Measurements from ENCODE around the gene FGD2. TPM values are rescaled to one million over a fixed set of nuclear protein-coding genes. Genes with fewer than 3 reads are reported as not detected.

FGD2 gene
- total and polyA plus RNA-seq, 2 of the 4 experiments (the other 2 are of a cell fraction) = 0.07 TPM; not detected in 1

- no peak overlapping the region for H3K4me3 ChIP-seq (ENCODE audit: insufficient read depth, low read depth, low read length)
- H3K36me3 ChIP-seq (ENCODE audit: control insufficient read depth, insufficient read depth, low read length) = no peaks in the 10 kb centered on the region
- intact Hi-C loops (cut with micrococcal nuclease) = no loop called here
- H3K56ac ChIP-seq (ENCODE audit: extremely low read depth, insufficient read depth, low read length) = no peak overlapping the region; the same call in 1 of the 2 replicates
- no peak overlapping the region for H4K8ac ChIP-seq (ENCODE audit: low read depth in 2 of 2, low read length in 2 of 2)
- TF ChIP-seq, protein P1, sequence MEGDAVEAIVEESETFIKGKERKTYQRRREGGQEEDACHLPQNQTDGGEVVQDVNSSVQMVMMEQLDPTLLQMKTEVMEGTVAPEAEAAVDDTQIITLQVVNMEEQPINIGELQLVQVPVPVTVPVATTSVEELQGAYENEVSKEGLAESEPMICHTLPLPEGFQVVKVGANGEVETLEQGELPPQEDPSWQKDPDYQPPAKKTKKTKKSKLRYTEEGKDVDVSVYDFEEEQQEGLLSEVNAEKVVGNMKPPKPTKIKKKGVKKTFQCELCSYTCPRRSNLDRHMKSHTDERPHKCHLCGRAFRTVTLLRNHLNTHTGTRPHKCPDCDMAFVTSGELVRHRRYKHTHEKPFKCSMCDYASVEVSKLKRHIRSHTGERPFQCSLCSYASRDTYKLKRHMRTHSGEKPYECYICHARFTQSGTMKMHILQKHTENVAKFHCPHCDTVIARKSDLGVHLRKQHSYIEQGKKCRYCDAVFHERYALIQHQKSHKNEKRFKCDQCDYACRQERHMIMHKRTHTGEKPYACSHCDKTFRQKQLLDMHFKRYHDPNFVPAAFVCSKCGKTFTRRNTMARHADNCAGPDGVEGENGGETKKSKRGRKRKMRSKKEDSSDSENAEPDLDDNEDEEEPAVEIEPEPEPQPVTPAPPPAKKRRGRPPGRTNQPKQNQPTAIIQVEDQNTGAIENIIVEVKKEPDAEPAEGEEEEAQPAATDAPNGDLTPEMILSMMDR (conservative IDR thresholded peaks at IDR 0.05; ENCODE audit: low read depth, low read length) = no peak
- no peak for TF ChIP-seq BHLHE40 (IDR thresholded peaks at IDR 0.05; ENCODE audit: low read depth, low read length)
- TF ChIP-seq, protein P2, sequence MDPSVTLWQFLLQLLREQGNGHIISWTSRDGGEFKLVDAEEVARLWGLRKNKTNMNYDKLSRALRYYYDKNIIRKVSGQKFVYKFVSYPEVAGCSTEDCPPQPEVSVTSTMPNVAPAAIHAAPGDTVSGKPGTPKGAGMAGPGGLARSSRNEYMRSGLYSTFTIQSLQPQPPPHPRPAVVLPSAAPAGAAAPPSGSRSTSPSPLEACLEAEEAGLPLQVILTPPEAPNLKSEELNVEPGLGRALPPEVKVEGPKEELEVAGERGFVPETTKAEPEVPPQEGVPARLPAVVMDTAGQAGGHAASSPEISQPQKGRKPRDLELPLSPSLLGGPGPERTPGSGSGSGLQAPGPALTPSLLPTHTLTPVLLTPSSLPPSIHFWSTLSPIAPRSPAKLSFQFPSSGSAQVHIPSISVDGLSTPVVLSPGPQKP (IDR thresholded peaks at IDR 0.05; ENCODE audit: borderline replicate concordance, low read depth, low read length) = no peak
- TF ChIP-seq USF2 (IDR thresholded peaks at IDR 0.05; ENCODE audit: low read depth, low read length) = no peak
- no peak for TF ChIP-seq SMC3 (IDR thresholded peaks at IDR 0.05; ENCODE audit: low read depth, low read length)
- TF ChIP-seq MAFK (IDR thresholded peaks at IDR 0.05; ENCODE audit: low read depth, low read length) = no peak
- TF ChIP-seq POLR2A (IDR thresholded peaks at IDR 0.05; ENCODE audit: low read depth, low read length) = no peak
- no peak for TF ChIP-seq MAZ (IDR thresholded peaks at IDR 0.05; ENCODE audit: borderline replicate concordance, low read depth, low read length)
- no peak for TF ChIP-seq CHD1 (IDR thresholded peaks at IDR 0.05; ENCODE audit: low read depth, low read length)
- no peak for TF ChIP-seq RFX5 (IDR thresholded peaks at IDR 0.05; ENCODE audit: low read depth, low read length)
- TF ChIP-seq RCOR1 (IDR thresholded peaks at IDR 0.05; ENCODE audit: insufficient replicate concordance, low read length) = no peak
- TF ChIP-seq CEBPB (IDR thresholded peaks at IDR 0.05; ENCODE audit: low read depth, low read length) = no peak
- no peak for TF ChIP-seq FOS (IDR thresholded peaks at IDR 0.05; ENCODE audit: low read depth, low read length)
- TF ChIP-seq RAD21 (IDR thresholded peaks at IDR 0.05; ENCODE audit: low read length) = no peak
- H3K4me1 ChIP-seq (ENCODE audit: control insufficient read depth, insufficient read depth, low read length) = peaks cover 7% of the 10 kb centered on the region
- peak overlapping the region; percentile 26; the same call in 1 of the 2 replicates for H3K4ac ChIP-seq (ENCODE audit: low read depth, low read length)
- H3K18ac ChIP-seq (ENCODE audit: low read depth, low read length) = no peak overlapping the region
- no peaks in the 10 kb centered on the region for H3K27me3 ChIP-seq (ENCODE audit: control insufficient read depth, insufficient read depth, low read length)
- H2AK5ac ChIP-seq (ENCODE audit: low read depth, low read length) = 0 out of 2 replicates have a peak overlapping the region, but pooled peaks have one; percentile 21
- no peak overlapping the region for H4K91ac ChIP-seq (ENCODE audit: insufficient read depth, low read depth, low read length)
- no peak overlapping the region for H2AK9ac ChIP-seq (replicated peaks; ENCODE audit: low read depth, low read length, poor library complexity)
- no peak overlapping the region for H2AFZ ChIP-seq (replicated peaks; ENCODE audit: low read length, poor library complexity)
- dilution Hi-C loops (cut with HindIII; ENCODE audit: low sequenced_read_pairs, unreplicated experiment) = no loop called here
- ATAC-seq (ENCODE audit: low read depth) (no peak), DNase-seq (no peak)
- H3K9ac ChIP-seq (ENCODE audit: low read depth, low read length) = no peak overlapping the region
- in situ Hi-C loops (cut with MboI; ENCODE audit: low sequenced_read_pairs) = loop anchor here (5.0 to 10.0 kb wide), 2 partner anchors 119 to 151 kb away; partner anchors contain the start of gene PIM1
- no peaks in the 10 kb centered on the region for H3K79me1 ChIP-seq (ENCODE audit: low read depth in 1 of 2, low read length in 2 of 2)
- H3K27ac ChIP-seq (ENCODE audit: insufficient read depth, low read length) = no peak overlapping the region
- H2BK20ac ChIP-seq (ENCODE audit: low read depth, low read length) = no peak overlapping the region
- H4K5ac ChIP-seq (ENCODE audit: low read depth, low read length) = no peak overlapping the region
- BruUV-seq (replicated peaks) = no TSS peak
- CTCF ChIA-PET = no interaction called here
- 60% methylated on average over 1 of the region's 7 CpGs; no CpG with 5 or more reads in 1 of the 2 experiments for WGBS, 2 experiments (ENCODE audit: extremely low coverage in 2 of 2, insufficient read length in 1 of 2)
- peak overlapping the region; percentile 49 for H2BK120ac ChIP-seq (ENCODE audit: low read depth, low read length)
- H2BK5ac ChIP-seq (ENCODE audit: low read depth, low read length, poor library complexity, severe bottlenecking) = no peak overlapping the region
- H3K14ac ChIP-seq (replicated peaks; ENCODE audit: low read depth, low read length) = no peak overlapping the region
- no peaks in the 10 kb centered on the region for H3K9me3 ChIP-seq (ENCODE audit: control insufficient read depth, insufficient read depth, low read length)
- 0 out of 2 replicates have a peak, but pooled peaks cover 3% of the 10 kb centered on the region for H4K20me1 ChIP-seq (ENCODE audit: insufficient read depth, low read length)
- POLR2A ChIA-PET (ENCODE audit: unreplicated experiment) = interaction anchor here (0.5 kb wide), 1 partner anchor 88 kb away, joined by 13 read pairs; no protein-coding TSS in a partner anchor
- H3K23ac ChIP-seq (ENCODE audit: low read depth, low read length) = no peak overlapping the region
- peaks cover 12% of the 10 kb centered on the region for H3K9me1 ChIP-seq (ENCODE audit: insufficient read depth, low read length)
- no peak overlapping the region for H2BK15ac ChIP-seq (ENCODE audit: low read depth, low read length)
- no peak overlapping the region for H3K4me2 ChIP-seq (ENCODE audit: low read depth, low read length)
Measured at GRCh38 chr6:37053683-37054082, 48.2 kb downstream of the FGD2 start.
